K562 (cell line): ENCODE measurements around the gene DCUN1D1. TPM values are rescaled to one million over a fixed set of nuclear protein-coding genes. Genes with fewer than 3 reads are reported as not detected.

Experiments used
- BCLAF1 ChIP-seq, 2 experiments: fragments of 450-650 bp in 1 of 2; IDR thresholded peaks; 2 replicates each; pipeline ENCODE4 v1.6.1; 2011 to 2017; ENCODE audit warnings: low read depth in 2 of 2, antibody characterized with exemption in 1 of 2, borderline replicate concordance in 1 of 2, low read length in 1 of 2, mild to moderate bottlenecking in 1 of 2, mixed read lengths in 1 of 2; ENCODE audit not compliant: control insufficient read depth in 1 of 2
- DDX20 ChIP-seq: fragments of 450-650 bp; IDR thresholded peaks from 2 replicates; pipeline ENCODE4 v1.6.1; 2016; ENCODE audit warnings: missing genetic modification characterization, low read depth, mild to moderate bottlenecking, missing compliant biosample characterization, moderate library complexity
- HNRNPH1 ChIP-seq: fragments of 200-400 bp; formaldehyde crosslinking; optimal IDR thresholded peaks from 2 replicates; pipeline ENCODE3; 2017; ENCODE audit warnings: low read depth, mild to moderate bottlenecking, low read length, moderate library complexity
- JUN ChIP-seq, 2 experiments: sonication (generic) in 1 of 2; formaldehyde crosslinking in 1 of 2; IDR thresholded peaks; 2 replicates each; pipeline versions ENCODE4 v1.6.1 to v1.8.0; 2012 to 2022; ENCODE audit warnings: borderline replicate concordance in 2 of 2, mild to moderate bottlenecking in 2 of 2, improper control_type of control experiment in 1 of 2, low read depth in 1 of 2, low read length in 1 of 2, missing genetic modification reagents in 1 of 2
- KDM4B ChIP-seq, 2 experiments: fragments of 450-650 bp in 1 of 2; sonication (generic) in 1 of 2; IDR thresholded peaks; 2 replicates each; pipeline ENCODE4 v1.6.1; 2016 to 2017; ENCODE audit warnings: borderline replicate concordance in 2 of 2, antibody characterized with exemption in 1 of 2, low read depth in 1 of 2, mild to moderate bottlenecking in 1 of 2
- MIER1 ChIP-seq: fragments of 450-650 bp; IDR thresholded peaks from 2 replicates; pipeline ENCODE4 v1.6.1; 2016; ENCODE audit warnings: antibody characterized with exemption, mild to moderate bottlenecking, low read depth
- PCBP1 ChIP-seq: fragments of 200-400 bp; formaldehyde crosslinking; IDR thresholded peaks from 2 replicates; pipeline ENCODE4 v1.6.1; 2018; ENCODE audit warnings: mild to moderate bottlenecking, low read depth, low read length; ENCODE audit not compliant: poor library complexity, severe bottlenecking
- SLC30A9 ChIP-seq: fragments of 250-450 bp; sonication (Bioruptor Pico); IDR thresholded peaks from 2 replicates; pipeline ENCODE4 v1.8.0; 2022; ENCODE audit warnings: mild to moderate bottlenecking, moderate library complexity
- SRSF7 ChIP-seq: fragments of 200-400 bp; formaldehyde crosslinking; optimal IDR thresholded peaks from 2 replicates; pipeline ENCODE3; 2017; ENCODE audit warnings: mild to moderate bottlenecking, low read depth, low read length
- TFAP4 ChIP-seq: sonication (generic); formaldehyde crosslinking; IDR thresholded peaks from 2 replicates; pipeline ENCODE4 v1.8.0; 2022; ENCODE audit warnings: missing genetic modification reagents, mild to moderate bottlenecking, moderate library complexity, borderline replicate concordance
- ZNF184 ChIP-seq: sonication (generic); formaldehyde crosslinking; IDR thresholded peaks from 2 replicates; pipeline ENCODE4 v1.5.0; 2020; ENCODE audit warnings: missing genetic modification reagents
- polyA plus RNA-seq, 8 experiments: library from polyadenylated mRNA; depleted of rRNA in 4 of 8; stranded (reverse) in 5 of 8; unstranded in 3 of 8; fragments of >200 nt; fragmentation: Nextera tagmentation in 2 of 8; fragmentation: Illumina TruSeq in 1 of 8; extraction: Ambion mirVana in 2 of 8; extraction: Trizol in 1 of 8; gene quantifications; 2 replicates each; pipeline versions ENCODE4 v1.2.1 to v1.2.3, GENCODE V29; 2011 to 2014; ENCODE audit warnings: inconsistent platforms in 1 of 8, missing spikeins in 1 of 8
- total RNA-seq, 7 experiments: library from RNA; depleted of rRNA in 6 of 7; stranded (reverse); fragments of >200 nt in 6 of 7; fragmentation: Illumina TruSeq in 2 of 7; extraction: Trizol in 2 of 7; gene quantifications; 2 replicates each; pipeline versions ENCODE4 v1.2.1 to v1.2.3, GENCODE V29; 2011 to 2021; ENCODE audit warnings: low replicate concordance in 1 of 7
- TF ChIP-seq, protein P1 (sequence below): sonication (generic); formaldehyde crosslinking; IDR thresholded peaks from 2 replicates; pipeline ENCODE4 v1.8.0; 2023; ENCODE audit warnings: mild to moderate bottlenecking, missing genetic modification reagents
- TF ChIP-seq, protein P2 (sequence below): fragments of 250-450 bp; sonication (Bioruptor Pico); IDR thresholded peaks from 2 replicates; pipeline ENCODE4 v1.5.0; 2020; ENCODE audit warnings: mild to moderate bottlenecking, borderline replicate concordance

DCUN1D1 gene
- total and polyA plus RNA-seq, 9 of the 15 experiments (the other 6 are each of a cell fraction or from before 2014, with no cell fraction given) = 11.4 to 46.8 (median 28.2) TPM

DNA sequence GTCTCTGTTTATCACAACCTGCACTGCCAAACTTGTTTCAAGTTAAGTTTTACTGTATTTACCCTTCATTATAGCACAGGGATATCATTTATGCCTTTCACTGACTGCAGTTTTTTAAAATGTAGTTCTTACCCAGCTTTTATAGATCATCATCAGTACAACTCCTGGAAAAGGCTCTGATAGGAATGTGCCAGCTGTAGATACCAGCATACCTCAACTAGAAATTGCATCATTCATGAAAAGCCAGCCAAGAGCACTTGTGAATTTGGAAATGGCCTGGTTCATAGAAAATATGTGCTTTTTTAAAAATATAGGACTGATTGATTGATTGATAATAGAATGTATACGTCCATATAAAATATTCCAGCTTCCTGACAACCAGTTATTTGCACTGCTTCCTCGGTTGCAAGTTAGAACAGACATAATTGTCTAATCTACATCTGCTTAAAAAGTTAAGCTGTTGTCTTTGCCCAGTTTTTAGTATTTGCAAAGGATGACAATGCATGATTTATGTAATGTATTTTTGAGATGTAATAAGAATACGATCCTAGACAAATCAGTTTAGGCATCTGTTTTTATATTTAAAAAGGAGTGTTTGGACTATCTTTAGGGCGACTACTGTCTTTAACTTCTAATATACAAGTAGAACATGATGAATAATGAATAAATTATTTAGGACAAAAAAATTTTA is 58.5 kb downstream of the DCUN1D1 start (continued):
- TF ChIP-seq BCLAF1 (IDR thresholded peaks at IDR 0.05; ENCODE audit: borderline replicate concordance in 1 of 2, control insufficient read depth in 1 of 2, low read depth in 2 of 2, low read length in 1 of 2) = no peak
- TF ChIP-seq PCBP1 = no peak
- no peak for TF ChIP-seq TFAP4 (CRISPR knock-in tag)
- TF ChIP-seq HNRNPH1 = no peak
- TF ChIP-seq, protein P1, sequence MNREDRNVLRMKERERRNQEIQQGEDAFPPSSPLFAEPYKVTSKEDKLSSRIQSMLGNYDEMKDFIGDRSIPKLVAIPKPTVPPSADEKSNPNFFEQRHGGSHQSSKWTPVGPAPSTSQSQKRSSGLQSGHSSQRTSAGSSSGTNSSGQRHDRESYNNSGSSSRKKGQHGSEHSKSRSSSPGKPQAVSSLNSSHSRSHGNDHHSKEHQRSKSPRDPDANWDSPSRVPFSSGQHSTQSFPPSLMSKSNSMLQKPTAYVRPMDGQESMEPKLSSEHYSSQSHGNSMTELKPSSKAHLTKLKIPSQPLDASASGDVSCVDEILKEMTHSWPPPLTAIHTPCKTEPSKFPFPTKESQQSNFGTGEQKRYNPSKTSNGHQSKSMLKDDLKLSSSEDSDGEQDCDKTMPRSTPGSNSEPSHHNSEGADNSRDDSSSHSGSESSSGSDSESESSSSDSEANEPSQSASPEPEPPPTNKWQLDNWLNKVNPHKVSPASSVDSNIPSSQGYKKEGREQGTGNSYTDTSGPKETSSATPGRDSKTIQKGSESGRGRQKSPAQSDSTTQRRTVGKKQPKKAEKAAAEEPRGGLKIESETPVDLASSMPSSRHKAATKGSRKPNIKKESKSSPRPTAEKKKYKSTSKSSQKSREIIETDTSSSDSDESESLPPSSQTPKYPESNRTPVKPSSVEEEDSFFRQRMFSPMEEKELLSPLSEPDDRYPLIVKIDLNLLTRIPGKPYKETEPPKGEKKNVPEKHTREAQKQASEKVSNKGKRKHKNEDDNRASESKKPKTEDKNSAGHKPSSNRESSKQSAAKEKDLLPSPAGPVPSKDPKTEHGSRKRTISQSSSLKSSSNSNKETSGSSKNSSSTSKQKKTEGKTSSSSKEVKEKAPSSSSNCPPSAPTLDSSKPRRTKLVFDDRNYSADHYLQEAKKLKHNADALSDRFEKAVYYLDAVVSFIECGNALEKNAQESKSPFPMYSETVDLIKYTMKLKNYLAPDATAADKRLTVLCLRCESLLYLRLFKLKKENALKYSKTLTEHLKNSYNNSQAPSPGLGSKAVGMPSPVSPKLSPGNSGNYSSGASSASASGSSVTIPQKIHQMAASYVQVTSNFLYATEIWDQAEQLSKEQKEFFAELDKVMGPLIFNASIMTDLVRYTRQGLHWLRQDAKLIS = no peak
- TF ChIP-seq MIER1 = no peak
- TF ChIP-seq, protein P2, sequence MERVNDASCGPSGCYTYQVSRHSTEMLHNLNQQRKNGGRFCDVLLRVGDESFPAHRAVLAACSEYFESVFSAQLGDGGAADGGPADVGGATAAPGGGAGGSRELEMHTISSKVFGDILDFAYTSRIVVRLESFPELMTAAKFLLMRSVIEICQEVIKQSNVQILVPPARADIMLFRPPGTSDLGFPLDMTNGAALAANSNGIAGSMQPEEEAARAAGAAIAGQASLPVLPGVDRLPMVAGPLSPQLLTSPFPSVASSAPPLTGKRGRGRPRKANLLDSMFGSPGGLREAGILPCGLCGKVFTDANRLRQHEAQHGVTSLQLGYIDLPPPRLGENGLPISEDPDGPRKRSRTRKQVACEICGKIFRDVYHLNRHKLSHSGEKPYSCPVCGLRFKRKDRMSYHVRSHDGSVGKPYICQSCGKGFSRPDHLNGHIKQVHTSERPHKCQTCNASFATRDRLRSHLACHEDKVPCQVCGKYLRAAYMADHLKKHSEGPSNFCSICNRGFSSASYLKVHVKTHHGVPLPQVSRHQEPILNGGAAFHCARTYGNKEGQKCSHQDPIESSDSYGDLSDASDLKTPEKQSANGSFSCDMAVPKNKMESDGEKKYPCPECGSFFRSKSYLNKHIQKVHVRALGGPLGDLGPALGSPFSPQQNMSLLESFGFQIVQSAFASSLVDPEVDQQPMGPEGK (CRISPR knock-in tag) = no peak
- TF ChIP-seq SLC30A9 (CRISPR knock-in tag) = no peak
- no peak for TF ChIP-seq DDX20 (tag)
- TF ChIP-seq SRSF7 = no peak
- no peak for TF ChIP-seq KDM4B (IDR thresholded peaks at IDR 0.05; ENCODE audit: borderline replicate concordance in 2 of 2, low read depth in 1 of 2)
- no peak for TF ChIP-seq ZNF184 (CRISPR knock-in tag)
- TF ChIP-seq JUN (IDR thresholded peaks at IDR 0.05; ENCODE audit: borderline replicate concordance, low read depth, low read length) = no peak
- TF ChIP-seq JUN (CRISPR knock-in tag; IDR thresholded peaks at IDR 0.05; ENCODE audit: borderline replicate concordance) = no peak
